HTR-8/SVneo (cell line): ENCODE measurements around the gene MECR.
"Not testable (repeated sequence)": the region's sequence is repeated elsewhere in the genome, so short reads cannot be mapped to it uniquely, and the experiment has no call there.

Experiments
- DNase-seq: peaks from one replicate; pipeline ENCODE4 v3.0.0; 2011; ENCODE audit warnings: low spot score, mixed read lengths; ENCODE audit not compliant: insufficient read length
- FAIRE-seq: peaks from 2 replicates; lab custom pipeline; 2011; peaks lifted over from hg19 to GRCh38; lab: Jason Lieb, UNC

Gene MECR

DNA sequence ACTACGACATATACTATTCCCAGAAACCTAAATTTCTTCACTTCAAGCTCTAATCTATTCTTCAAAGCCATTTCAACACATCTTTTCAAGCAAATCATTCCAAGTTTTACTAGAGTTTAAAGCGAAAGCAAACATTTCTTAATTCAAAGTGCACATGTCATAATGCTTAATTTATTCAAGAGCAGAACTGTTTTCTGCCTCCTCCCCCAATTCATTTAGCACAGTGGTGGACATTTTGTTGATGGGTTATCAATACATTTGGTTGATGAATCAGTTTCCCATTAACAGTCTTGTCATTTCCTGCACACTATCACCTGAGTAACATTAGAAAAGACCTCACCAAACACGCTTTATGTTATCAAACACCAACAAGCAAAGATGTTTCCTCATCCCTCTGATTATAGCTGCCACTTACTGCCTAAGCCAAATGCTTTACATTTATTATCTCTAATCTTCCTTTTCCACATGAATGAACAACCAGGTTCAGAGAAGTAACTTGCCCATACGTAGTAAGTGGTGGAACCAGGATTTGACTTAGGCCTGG, 51.0 kb downstream of the MECR start:
- DNase-seq (no peak), FAIRE-seq (no peak)

DNA sequence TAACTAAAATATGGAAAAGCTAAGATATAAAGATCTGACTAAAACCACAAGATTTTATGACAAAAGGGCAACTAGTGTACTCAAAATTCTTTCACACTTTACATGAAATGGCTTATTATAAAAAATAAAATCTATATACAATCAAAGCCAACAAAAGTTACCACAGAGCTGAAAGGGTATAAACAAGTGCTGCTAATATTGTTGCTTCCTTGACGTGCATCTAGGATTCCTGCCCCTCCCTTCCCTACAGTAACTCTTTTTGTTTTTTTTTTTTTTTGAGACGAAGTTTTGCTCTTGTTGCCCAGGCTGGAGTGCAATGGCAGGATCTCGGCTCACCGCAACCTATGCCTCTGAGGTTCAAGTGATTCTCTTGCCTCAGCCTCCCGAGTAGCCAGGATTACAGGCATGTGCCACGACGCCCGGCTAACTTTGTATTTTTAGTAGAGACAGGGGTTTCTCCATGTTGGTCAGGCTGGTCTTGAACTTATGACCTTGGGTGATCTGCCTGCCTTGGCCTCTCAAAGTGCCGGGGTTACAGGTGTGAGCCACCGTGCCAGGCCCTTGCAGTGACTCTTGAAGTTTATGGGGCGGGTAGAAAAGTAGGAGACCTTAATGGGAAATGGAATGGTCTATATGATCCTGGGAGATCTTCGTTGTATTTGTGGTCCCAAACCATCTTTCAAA, 53.6 kb downstream of the MECR start:
- FAIRE-seq, result no peak
- no peak for DNase-seq

GRCh38 chr1:29176576-29176975, 54.2 kb downstream of the MECR start:
- FAIRE-seq (no peak), DNase-seq (no peak)

- no peak for FAIRE-seq
- DNase-seq, result no peak
These were observed 58.3 kb downstream of the MECR start for GRCh38 chr1:29172415-29172939.

- FAIRE-seq (no peak), DNase-seq (no peak)
These were observed 59.2 kb downstream of the MECR start for GRCh38 chr1:29171521-29171920.

DNA sequence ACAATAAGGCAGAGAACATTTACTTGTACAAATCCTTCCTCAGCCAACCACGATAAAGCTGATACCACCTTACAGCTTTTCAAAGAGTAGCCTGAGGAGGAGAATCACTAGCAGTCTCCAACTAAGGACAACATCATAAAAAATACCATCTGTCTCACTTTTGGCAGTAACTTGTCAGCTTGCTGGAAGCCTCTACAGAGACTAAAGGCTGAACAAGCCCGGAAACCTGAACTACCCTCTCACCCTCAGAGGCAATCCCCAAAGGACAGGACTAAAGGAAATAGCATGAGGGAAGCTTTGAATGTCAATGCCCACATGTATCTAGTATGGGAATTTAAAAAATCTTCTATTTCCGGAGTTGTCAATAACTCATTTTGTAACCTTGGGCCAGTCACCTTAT, 59.6 kb downstream of the MECR start:
- DNase-seq, result no peak
- no peak for FAIRE-seq

DNA sequence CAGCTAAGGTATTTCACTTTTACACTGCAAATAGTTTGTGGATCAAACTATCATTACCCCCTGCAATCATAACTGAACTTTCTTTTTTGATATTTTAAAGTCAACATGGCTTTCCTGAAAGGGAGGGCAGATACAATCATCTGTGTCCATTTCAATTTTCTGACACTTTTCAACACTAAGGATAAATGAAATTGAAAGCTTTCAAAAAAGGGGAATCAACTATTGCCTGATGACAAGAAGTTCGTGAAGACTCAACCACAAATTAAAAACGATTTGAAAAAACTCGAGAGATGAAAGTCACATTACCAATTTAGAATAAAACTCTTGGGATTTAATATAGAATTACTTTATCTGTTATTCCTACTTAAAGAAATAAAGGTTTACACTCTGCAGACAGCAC, 60.8 kb downstream of the MECR start:
- FAIRE-seq, result no peak
- DNase-seq, result no peak

GRCh38 chr1:29167904-29168303, 62.8 kb downstream of the MECR start:
- FAIRE-seq (no peak), DNase-seq (no peak)

- FAIRE-seq, result no peak
- no peak for DNase-seq
These were observed 64.3 kb downstream of the MECR start for GRCh38 chr1:29166291-29166878.

DNA sequence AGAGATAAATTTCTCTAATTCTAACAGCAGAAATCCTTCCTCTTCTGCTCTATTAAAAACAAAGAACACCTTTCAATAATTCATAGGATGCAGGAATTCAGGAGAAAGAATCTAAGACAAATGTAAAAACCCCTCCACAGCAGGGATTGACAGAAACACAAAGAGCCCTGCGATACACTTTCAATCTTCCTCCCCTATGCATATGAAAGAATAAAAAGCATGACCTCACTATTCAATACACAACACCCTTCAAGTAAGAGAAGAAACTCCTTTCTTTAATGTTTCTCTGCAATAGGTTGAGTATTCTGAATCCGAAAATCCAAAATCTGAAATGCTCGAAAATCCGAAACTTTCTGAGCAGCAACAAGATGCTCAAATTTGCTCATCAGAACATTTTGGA, 66.1 kb downstream of the MECR start:
- DNase-seq, result no peak
- no peak for FAIRE-seq

DNA sequence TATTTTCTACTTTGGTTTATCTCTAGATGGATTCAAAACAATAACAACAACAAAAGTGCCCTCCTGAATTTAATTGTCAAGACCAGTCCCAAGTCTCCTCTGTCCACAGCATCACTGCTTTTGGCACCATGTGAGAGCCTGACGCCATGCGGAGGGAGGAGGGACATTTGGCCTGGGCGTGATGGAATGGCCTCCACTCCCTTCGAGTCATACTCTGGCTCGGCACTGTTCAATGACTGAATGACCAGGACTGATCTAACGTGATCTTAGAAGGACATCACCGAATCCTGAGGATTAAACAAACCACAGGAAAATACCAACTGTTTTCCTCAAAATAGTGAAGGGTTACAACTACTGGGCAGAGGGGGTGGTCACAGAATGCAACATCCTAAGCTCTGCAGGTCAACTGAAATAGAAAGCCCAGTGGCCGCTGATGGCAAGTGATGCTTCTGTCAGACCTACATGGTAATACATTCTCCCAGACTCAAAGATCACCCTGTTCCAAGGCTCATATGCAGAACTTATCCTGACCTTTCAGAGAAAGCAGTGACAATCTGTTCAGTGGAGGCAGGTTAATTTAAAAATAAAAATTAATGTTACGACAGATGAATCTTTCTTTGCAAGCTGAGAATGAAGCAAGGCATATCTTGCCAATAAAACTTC, 68.1 kb downstream of the MECR start:
- DNase-seq (no peak), FAIRE-seq (no peak)

- no peak for DNase-seq
These were observed 68.7 kb downstream of the MECR start for GRCh38 chr1:29162025-29162424.

GRCh38 chr1:29159773-29160172, 71.0 kb downstream of the MECR start:
- no peak for FAIRE-seq
- DNase-seq, result no peak

More at GRCh38 chr1:29162025-29162424, 68.7 kb downstream of the MECR start:
- no peak for FAIRE-seq

DNA sequence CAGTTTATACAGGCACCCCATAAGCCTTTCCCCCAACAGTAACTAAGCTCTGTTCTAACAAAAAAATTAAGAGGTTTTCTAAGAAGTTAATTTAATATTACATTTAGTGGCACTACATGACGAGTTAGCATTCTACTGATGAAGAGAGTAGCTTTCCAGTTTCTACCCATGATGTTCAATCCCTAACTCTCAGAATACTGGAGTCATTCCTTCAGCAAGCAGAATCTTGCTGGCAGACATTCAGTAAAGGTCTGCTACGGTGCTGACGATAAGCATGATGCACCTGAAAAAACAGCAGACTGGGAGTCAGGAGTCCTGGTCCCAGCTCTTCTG, 73.5 kb downstream of the MECR start:
- DNase-seq (no peak), FAIRE-seq (no peak)

DNA sequence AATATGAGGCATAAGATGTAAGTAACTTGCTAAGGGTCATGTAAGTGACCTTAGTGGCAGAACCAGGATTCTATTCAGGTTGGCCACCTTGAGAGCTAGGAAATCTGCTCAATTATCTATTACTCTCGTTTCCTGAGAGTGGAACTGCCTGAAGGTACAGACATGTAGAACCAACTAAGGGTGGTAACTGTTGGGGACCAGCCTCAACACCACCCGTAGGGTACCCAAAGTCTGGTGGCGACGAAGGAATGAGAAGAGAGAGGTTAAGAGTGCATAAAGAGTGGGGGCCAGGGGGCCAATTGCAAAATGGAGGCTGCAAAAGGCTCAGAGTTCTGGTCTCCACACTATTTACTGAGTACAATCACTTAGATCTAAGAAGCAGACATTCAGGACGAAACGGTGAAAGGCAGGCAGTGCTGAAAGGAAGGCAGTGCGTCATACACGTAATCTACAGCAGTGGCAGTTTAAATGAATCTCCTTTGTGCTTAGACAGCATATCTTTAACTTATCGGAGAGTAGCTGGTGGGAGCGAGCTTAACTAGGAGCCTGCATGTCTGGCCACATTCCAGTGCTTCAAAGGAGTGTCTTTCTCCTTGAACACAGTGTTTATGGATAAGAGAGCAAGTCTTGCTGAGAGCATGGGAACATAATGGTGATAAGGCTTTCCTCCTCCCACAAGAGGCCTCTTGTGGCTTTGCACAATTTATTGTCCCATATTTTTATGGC, 74.0 kb downstream of the MECR start:
- no peak for DNase-seq
- FAIRE-seq, result no peak

- no peak for DNase-seq
- FAIRE-seq, result no peak
These were observed 78.5 kb downstream of the MECR start for GRCh38 chr1:29152046-29152805.

DNA sequence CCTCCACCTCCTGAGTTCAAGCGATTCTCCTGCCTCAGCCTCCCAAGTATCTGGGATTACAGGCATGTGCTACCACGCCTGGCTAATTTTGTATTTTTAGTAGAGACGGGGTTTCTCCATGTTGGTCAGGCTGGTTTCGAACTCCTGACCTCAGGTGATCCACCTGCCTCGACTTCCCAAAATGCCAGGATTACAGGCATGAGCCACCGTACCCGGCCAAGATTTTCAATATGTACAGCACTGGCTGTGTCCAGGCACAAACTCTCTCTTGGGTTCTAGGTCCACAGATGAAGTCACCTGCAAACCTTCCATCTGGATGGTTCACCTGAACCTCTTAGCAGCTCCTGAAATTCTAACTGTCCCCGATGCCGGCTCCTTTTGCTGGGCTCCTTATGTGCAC, 80.4 kb downstream of the MECR start:
- not testable (repeated sequence) for DNase-seq, FAIRE-seq

- no peak for DNase-seq
- FAIRE-seq, result no peak
These were observed 81.9 kb downstream of the MECR start for GRCh38 chr1:29148656-29149491.
